GM21619 (cell line): ENCODE measurements around the gene C1orf174.
A peak's percentile ranks its signal among the peaks of the same experiment; 100 is the strongest.

Experiments used
- ATAC-seq: cut with Tn5 transposase; IDR thresholded peaks from one replicate; pipeline ENCODE4 v1.9.1; 2021; ENCODE audit not compliant: unreplicated experiment

Gene C1orf174

DNA sequence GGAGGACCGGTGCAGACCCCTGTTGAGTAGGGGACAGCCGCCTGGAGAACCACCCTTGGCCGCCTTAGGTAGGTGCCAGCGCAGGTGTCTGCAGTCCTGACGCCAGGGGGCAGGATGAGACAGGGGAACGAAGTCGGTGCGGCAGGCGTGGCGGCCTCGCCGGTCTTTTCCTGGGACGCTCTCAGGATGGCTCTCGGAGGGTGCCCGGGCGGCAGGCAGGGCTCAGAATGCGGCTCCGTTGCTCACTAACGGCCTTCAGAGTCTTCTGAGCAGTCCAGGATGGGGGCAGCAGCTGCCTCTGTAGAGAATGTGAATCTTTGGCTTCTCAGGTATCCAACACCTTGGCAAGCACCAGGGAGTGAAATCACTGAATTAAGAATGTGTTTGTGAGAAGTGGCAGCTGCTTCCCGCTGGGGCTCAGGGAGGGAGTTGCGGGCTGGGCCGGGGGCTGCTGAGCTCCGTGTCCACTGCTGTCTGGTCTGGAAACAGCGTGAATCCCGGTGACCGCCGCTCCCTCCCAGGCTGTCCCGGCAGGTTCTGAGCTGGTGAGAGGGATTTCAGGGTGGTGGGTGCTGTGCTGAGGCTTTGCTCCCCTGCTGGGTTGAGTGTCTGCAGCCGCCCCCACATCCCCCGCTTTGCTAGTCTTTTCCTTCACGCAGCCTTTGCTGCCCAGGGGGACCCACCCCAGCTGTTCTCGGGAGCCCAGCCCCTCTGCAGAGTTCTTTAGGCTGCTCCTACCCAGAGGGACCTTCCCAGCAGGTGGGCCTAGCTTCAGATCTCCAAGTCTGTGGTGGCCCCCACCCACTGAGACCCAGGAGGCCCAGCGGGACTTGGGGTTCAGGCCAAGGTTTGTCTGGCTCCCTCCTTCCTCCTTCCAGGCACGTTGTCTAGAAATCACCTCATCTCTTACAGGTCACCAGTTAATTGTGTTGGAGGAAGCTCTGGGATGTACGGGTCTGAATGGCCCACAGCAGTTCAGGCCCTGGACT is 11.1 kb upstream of the C1orf174 start:
- peak; percentile 67 for ATAC-seq

DNA sequence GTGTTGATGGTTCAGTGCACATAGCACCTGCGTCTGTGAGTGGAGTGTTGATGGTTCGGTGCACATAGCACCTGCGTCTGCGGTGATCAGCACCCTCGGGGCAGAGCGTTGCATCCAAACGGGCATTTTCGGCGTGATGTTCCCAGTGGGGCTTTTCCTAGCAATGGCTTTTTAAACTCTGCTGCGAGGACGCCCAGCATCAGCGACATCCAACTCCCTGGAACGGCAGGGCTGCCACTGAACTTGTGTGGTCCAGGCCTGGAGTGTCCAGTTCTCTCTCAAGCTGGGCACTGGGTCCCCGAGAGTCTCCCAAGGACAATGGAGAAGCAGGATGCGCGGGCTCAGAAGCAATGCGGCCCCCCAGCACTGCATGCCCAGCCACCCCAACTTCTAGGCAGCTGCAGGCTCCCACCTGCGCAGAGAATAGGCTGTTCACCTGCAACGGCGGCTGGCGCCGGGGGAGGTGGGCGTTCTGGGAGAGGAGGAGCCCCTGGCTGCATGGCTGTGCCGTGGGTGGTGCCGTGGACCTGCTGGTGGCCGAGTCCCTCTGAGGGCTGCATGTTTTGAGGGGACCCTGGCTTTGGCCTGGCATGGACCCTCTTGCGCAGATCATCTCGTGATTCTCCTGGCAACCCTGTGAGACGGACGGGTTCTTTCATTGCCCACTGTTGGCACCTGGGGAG is 10.1 kb upstream of the C1orf174 start:
- no peak for ATAC-seq

DNA sequence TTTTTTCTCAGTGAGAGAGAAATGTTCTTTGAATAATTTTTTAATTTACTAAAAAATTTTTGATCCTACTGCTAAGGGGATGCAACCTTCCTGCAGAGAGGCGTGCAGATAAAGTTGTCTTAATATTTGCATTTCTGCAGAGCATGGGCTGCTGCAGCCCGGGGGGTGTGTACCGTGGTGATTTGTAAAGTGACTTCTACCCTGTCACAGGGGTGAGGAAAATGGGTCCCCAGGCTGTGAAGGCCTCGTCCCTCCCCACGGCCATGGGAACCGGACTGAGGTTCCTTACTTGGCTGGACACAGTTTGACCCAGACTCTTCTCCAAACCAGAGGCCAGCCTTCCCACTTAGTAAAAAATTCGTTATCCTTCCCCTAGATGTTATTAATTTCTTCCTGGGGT is 9.5 kb upstream of the C1orf174 start:
- no peak for ATAC-seq

DNA sequence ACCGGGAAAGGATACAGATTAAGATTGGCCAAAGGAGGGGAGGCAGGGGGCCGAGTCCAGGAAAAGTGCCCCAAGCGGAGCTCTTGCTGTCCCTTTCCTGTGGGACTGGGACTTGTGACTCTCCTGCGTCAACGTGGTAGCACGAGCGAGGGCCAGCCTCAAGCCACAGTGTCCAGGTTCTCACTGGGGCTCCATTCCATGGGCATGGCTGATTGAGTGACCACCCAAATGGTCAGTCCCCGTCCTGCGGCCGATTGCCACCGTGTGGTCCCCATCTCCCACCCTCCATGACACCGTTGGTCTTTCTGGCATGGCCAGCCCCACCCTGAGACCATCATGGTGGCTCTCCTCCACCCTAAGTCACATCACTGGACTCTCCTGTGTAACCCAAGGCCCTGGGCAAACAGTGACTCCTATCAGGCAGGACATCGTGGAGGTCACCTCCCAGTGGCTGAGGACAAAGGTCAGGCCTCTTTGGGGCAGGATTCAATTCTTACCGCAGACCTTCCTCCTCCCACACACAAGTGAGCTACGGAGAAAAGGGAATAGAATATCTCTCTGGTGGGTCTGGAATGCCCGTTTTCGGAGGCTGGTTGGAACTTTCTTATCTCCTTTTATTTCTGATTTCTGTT is 8.9 kb upstream of the C1orf174 start:
- ATAC-seq = no peak

DNA sequence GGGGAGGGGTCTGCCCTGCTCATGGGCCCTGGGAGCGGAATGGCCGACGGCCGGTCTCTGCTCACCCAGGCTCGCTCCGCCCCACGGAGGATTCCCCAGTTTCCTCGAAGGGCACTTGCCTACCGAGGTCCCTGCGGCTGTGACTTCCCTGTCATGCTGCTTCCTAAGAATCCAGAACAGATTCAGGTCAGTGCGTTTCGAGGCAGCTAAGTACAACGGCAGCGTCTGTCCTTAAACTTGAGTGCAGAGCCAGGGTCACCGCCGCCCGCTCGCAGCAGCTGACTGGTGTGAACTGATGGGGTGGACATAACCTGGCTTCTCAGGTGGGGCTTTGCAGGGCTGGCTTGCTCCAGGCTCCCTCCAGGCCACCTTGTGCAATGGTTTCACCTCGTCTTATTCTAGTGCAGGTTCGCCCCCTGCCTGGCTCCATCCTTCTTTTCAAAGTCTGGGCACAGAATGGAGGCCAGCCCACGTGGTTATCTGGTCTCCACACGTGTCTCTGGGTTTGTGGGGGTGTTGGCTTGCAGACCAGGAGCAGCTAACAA is 7.6 kb upstream of the C1orf174 start:
- ATAC-seq = no peak

- ATAC-seq = no peak
These were observed 7.0 kb upstream of the C1orf174 start for GRCh38 chr1:3907031-3907534.

DNA sequence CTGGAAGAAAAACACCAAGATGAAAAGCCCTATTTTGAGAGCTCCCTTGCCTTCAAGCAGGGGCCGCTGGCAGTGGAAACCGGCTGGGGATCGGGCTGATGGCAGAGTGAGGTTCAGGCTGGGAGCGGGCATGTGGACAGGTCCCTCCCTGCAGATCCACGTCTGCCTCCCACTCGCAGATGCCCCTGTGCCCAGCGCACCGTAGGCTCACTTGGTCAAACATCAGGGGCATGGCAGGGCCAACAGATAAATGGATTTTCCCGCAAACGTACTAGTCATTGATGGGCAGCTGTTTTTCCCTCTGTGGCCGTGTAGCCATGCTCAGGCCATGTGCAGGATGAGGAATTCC is 6.6 kb upstream of the C1orf174 start:
- ATAC-seq = no peak

DNA sequence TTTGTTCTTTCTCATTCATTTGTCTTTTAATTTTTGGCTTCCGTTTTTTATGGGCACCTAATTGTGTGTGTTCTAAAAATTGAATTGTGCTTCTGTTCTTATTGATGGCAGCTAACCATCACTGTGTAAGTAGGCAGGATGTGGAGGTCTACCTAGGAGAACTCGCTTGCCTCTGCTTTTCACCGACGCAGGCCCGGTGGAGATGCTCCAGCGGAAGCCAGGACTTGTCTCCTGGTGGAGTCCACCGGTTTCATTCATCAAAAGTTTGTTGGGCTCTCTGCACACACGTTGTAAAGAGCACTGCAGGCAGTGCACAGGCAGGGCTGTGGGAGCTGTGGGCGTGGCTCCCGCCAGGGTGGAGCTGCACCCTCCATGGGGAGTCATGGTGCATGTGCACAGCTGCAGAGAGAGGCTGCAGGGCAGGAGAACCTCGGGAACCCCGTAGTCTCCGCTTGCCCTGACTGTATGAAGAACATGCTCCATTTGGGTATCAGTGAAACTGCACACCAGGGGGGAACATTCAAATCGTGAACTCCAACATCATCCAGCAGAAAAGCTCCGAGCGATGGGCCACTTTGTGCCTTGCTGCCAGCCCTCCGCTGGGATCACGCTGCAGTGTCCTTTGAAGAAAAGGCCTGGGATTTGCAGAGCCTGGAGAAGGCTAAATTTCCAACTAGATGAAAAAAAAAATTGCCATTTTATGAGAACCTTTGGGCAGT is 6.0 kb upstream of the C1orf174 start:
- no peak for ATAC-seq

GRCh38 chr1:3905266-3905952 is 5.3 kb upstream of the C1orf174 start:
- ATAC-seq = no peak

GRCh38 chr1:3904843-3905185 is 4.7 kb upstream of the C1orf174 start:
- no peak for ATAC-seq

DNA sequence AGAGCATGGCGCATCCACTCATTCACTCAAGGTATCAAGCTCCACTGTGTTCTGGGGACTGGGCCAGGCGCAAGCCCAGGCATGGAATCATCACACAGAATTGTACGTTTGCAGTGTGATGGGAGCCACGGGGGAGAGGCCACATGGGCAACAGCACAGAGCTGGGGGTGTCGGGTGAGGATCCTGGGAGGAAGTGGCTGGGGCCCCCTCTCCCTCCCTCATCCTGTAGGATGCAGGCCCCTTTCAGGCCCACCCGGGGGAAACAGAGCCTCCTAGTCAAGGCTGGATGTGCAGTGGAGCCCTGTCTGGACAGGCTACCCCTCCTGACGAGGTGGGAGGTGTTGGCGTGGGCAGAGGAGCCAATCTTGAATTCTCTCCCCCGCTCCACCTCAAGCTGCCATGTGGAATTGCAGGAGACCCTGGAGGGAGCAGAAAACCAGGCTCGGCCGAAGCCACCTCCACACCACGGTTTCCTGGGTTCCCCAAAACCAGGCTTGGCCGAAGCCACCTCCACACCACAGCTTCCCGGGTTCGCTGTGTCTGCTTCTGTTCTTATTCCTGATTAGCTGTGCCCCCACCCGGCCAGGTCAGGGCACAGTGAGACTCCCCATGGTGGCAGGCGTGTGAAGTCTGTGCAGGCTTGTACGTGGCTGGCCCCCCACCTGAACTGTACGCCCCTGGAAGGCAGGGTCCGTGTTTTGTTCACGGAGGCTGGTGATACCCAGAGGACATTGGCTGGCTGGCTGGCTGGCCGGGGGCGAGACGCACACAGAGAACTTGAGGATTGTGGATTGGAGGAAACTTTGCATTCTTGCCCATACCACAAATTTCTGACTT is 4.2 kb upstream of the C1orf174 start:
- no peak for ATAC-seq

- no peak for ATAC-seq
These were observed 3.3 kb upstream of the C1orf174 start for GRCh38 chr1:3903141-3904005.

GRCh38 chr1:3902571-3903091 is 2.6 kb upstream of the C1orf174 start:
- ATAC-seq = no peak

- ATAC-seq = no peak
These were observed 2.0 kb upstream of the C1orf174 start for GRCh38 chr1:3902111-3902511.

DNA sequence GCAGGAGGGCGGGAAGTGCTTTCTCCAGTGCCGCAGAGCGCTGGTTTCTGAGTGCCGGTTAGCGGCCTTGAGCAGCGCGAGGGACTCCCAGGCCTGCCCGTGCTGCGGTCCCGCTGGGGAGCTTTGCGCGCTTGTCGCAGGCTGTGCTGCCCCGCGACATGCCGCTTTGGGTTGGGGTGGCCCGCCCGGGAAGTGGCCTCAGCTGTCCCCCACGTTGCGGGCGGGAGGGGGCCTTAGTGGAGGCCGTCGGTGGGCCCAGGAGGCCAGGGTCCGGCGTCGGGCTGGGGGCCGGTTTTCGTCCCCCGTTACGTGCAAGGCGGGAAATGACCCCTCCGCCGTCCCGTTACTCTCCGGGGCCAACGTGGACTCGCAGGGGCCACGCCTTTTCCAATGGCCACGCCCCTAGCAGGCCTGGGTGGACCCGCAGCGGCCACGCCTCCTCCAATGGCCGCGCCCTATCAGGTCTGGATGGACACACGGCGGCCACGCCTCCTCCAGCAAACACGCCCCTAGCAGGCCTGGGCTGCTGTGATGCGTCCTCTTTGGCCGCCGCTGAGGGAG is 977 bp upstream of the C1orf174 start:
- ATAC-seq = peak; percentile 56

DNA sequence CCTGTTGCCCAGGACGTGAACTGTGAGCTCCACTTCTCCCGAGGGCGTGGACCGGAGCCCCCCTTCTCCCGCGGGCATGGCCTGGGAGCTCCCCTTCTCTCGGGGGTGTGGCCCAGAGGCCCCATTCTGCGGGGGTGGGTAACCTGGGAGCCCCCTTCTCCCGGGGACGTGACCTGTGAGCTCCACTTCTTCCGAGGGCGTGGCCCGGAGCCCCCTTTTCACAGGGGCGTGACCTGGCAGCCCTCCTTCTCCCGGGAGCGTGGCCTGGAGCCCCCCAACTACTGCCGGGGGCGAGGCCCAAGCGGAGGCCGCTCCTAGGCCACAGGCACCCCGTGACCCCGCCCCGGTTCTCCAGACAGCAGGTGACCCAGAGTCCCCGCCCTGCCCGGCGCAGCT is 320 bp downstream of the C1orf174 start:
- ATAC-seq = peak; percentile 3

GRCh38 chr1:3898994-3899753 is 898 bp downstream of the C1orf174 start:
- no peak for ATAC-seq
